ENCODE data around the gene MGRN1.

DNA sequence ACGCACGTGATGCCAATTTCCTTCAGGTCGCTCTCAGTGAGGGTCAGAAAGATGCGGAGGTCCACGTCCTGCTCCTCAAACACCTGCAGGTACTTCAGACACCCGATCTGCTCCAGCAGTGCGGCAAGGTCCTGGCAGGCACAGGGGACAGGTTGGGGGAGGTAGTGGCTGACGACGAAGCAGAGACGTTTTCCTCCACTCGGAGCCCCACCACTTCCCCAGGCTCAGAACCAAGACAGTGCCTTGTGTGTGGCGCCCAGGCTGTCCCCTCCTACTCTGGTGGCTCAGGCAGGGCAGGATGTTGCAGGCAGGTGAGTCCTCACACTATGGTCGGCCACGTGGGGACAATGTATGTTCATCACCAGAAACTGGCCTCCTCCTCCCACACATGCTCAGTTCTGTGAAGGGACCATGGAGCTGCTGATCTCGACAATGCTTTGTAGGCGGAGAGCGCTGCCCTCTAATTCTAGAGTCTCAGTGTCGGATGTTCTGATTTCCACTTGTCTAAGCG, 74.5 kb downstream of the MGRN1 start:
- TF ChIP-seq, protein P1, sequence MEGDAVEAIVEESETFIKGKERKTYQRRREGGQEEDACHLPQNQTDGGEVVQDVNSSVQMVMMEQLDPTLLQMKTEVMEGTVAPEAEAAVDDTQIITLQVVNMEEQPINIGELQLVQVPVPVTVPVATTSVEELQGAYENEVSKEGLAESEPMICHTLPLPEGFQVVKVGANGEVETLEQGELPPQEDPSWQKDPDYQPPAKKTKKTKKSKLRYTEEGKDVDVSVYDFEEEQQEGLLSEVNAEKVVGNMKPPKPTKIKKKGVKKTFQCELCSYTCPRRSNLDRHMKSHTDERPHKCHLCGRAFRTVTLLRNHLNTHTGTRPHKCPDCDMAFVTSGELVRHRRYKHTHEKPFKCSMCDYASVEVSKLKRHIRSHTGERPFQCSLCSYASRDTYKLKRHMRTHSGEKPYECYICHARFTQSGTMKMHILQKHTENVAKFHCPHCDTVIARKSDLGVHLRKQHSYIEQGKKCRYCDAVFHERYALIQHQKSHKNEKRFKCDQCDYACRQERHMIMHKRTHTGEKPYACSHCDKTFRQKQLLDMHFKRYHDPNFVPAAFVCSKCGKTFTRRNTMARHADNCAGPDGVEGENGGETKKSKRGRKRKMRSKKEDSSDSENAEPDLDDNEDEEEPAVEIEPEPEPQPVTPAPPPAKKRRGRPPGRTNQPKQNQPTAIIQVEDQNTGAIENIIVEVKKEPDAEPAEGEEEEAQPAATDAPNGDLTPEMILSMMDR (IDR thresholded peaks at IDR 0.05; ENCODE audit: extremely low read depth in 1 of 2, insufficient read depth in 1 of 2, low read depth in 1 of 2, low read length in 2 of 2), result no peak
- TF ChIP-seq POLR2A (IDR thresholded peaks at IDR 0.05; ENCODE audit: low read depth, low read length), result no peak
- TF ChIP-seq EZH2 (IDR thresholded peaks at IDR 0.05; ENCODE audit: borderline replicate concordance, low read depth, low read length, severe bottlenecking), result no peak
- TF ChIP-seq POLR2AphosphoS5 (IDR thresholded peaks at IDR 0.05; ENCODE audit: insufficient read depth, low read depth, low read length), result no peak
- no peak for TF ChIP-seq MYC (IDR thresholded peaks at IDR 0.05; ENCODE audit: low read depth, low read length)

Data from endothelial cell of umbilical vein (primary cell).